Endothelial cell of hepatic sinusoid (primary cell): ENCODE data around the gene GDPD4.

Experiments
- in situ Hi-C: cut with HindIII; loops from 2 replicates; pipeline ENCODE4 v1.10.0; 2017; ENCODE audit warnings: low sequenced_read_pairs

Gene GDPD4

GRCh38 chr11:77300695-77301094, 791 bp downstream of the GDPD4 start:
- in situ Hi-C loops: loop anchor here (5.0 to 10.0 kb wide), 2 partner anchors 64 to 107 kb away; no protein-coding TSS in a partner anchor

- in situ Hi-C loops: loop anchor here (5.0 to 10.0 kb wide), 2 partner anchors 65 to 107 kb away; no protein-coding TSS in a partner anchor
These were observed 1.5 kb downstream of the GDPD4 start for GRCh38 chr11:77300028-77300427.

- in situ Hi-C loops: no loop called here
These were observed 1.9 kb downstream of the GDPD4 start for GRCh38 chr11:77299528-77299993.

GRCh38 chr11:77294040-77294439, 7.4 kb downstream of the GDPD4 start:
- in situ Hi-C loops: no loop called here

- in situ Hi-C loops: no loop called here
These were observed 11.7 kb downstream of the GDPD4 start for GRCh38 chr11:77289737-77290136.

- in situ Hi-C loops: no loop called here
These were observed 13.7 kb downstream of the GDPD4 start for GRCh38 chr11:77287615-77288273.

GRCh38 chr11:77287136-77287535, 14.3 kb downstream of the GDPD4 start:
- in situ Hi-C loops: no loop called here

GRCh38 chr11:77284476-77285468, 16.7 kb downstream of the GDPD4 start:
- in situ Hi-C loops: loop anchor here (5.0 kb wide), 1 partner anchor 77 kb away; no protein-coding TSS in a partner anchor

- in situ Hi-C loops: loop anchor here (5.0 kb wide), 1 partner anchor 76 kb away; no protein-coding TSS in a partner anchor
These were observed 18.4 kb downstream of the GDPD4 start for GRCh38 chr11:77283101-77283500.

GRCh38 chr11:77278595-77279506, 22.6 kb downstream of the GDPD4 start:
- in situ Hi-C loops: no loop called here

GRCh38 chr11:77276271-77276670, 25.2 kb downstream of the GDPD4 start:
- in situ Hi-C loops: no loop called here

- in situ Hi-C loops: no loop called here
These were observed 30.6 kb downstream of the GDPD4 start for GRCh38 chr11:77270921-77271320.

GRCh38 chr11:77269484-77270123, 31.9 kb downstream of the GDPD4 start:
- in situ Hi-C loops: no loop called here

GRCh38 chr11:77267962-77268361, 33.5 kb downstream of the GDPD4 start:
- in situ Hi-C loops: no loop called here

- in situ Hi-C loops: no loop called here
These were observed 34.7 kb downstream of the GDPD4 start for GRCh38 chr11:77266766-77267165.

- in situ Hi-C loops: no loop called here
These were observed 38.7 kb downstream of the GDPD4 start for GRCh38 chr11:77262803-77263202.

GRCh38 chr11:77259641-77260040, 41.8 kb downstream of the GDPD4 start:
- in situ Hi-C loops: no loop called here

GRCh38 chr11:77253690-77254089, 47.8 kb downstream of the GDPD4 start:
- in situ Hi-C loops: no loop called here

- in situ Hi-C loops: no loop called here
These were observed 48.8 kb downstream of the GDPD4 start for GRCh38 chr11:77252555-77253270.
